Epithelial cell of proximal tubule (primary cell): ENCODE results near the gene CLDN10. TPM values are rescaled to one million over a fixed set of nuclear protein-coding genes. Genes with fewer than 3 reads are reported as not detected.

Experiments used
- DNase-seq: peaks from one replicate; pipeline ENCODE4 v3.0.0-alpha.2; 2011; ENCODE audit warnings: low read depth
- H3K4me3 ChIP-seq: 2 replicates; pipeline ENCODE4 v1.5.1; 2011; ENCODE audit warnings: low read depth, mild to moderate bottlenecking, low read length
- total RNA-seq: library from RNA; depleted of rRNA; stranded (reverse); fragments of >200 nt; gene quantifications from 2 replicates; pipeline ENCODE4 v1.2.3, GENCODE V29; 2015
- TF ChIP-seq, protein P1 (sequence below): conservative IDR thresholded peaks from 2 replicates; pipeline ENCODE4 v1.5.1; 2012; ENCODE audit warnings: low read depth, mild to moderate bottlenecking, low read length

Gene CLDN10
- total RNA-seq, 1 donor from 2014 or later = 65.2 TPM

DNA sequence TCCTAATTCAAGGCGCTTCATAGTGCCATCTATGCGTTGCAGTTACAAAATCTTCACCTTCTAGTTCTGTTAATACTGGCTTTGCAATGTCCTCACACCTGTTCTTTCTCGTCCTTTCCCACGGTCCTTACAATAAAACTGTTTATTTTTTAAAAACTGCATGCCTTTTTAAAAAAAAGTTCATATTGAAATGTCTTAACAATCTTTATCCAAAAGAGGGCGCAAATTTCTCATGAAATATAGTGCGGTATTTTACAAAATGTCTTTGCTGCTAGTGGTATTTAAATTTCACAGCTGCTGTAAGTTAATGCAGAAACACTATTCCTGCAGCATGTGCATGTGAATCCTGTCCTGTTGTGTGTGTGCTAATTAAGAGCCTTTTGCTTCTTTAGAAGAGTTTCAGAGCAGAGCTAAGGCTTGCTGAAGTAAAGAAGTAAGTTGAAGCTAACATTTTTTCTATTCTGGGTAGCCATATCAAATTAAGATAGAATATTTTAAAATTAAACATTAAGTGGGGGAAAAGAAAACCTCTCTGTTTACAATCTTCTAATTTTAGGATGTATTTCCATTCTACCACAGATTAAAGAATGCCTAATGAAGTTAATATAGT lies 15.8 kb upstream of the CLDN10 start:
- no peak overlapping the region for H3K4me3 ChIP-seq
- no peak for DNase-seq
- TF ChIP-seq, protein P1, sequence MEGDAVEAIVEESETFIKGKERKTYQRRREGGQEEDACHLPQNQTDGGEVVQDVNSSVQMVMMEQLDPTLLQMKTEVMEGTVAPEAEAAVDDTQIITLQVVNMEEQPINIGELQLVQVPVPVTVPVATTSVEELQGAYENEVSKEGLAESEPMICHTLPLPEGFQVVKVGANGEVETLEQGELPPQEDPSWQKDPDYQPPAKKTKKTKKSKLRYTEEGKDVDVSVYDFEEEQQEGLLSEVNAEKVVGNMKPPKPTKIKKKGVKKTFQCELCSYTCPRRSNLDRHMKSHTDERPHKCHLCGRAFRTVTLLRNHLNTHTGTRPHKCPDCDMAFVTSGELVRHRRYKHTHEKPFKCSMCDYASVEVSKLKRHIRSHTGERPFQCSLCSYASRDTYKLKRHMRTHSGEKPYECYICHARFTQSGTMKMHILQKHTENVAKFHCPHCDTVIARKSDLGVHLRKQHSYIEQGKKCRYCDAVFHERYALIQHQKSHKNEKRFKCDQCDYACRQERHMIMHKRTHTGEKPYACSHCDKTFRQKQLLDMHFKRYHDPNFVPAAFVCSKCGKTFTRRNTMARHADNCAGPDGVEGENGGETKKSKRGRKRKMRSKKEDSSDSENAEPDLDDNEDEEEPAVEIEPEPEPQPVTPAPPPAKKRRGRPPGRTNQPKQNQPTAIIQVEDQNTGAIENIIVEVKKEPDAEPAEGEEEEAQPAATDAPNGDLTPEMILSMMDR = peak; percentile 43

DNA sequence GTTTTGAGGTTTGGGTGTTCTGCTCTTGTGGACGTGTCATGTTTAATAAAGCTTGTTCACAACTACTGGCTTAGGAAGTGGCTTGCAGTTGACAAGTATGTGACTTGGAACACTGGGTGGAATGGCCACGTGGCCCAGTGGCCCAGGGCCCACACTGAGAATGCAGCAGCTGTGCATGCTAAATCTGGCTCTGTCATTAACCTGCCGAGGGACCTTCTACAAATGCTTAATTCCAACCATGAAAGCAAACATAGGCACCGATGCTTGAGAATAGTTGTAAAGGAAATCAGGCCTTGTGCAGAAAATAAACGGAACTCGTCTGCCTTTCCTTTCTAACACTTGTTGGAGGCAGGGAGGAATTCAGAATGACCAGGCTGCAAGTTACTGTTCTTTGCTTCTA lies 11.6 kb upstream of the CLDN10 start:
- DNase-seq = no peak
- TF ChIP-seq, protein P1 = no peak

DNA sequence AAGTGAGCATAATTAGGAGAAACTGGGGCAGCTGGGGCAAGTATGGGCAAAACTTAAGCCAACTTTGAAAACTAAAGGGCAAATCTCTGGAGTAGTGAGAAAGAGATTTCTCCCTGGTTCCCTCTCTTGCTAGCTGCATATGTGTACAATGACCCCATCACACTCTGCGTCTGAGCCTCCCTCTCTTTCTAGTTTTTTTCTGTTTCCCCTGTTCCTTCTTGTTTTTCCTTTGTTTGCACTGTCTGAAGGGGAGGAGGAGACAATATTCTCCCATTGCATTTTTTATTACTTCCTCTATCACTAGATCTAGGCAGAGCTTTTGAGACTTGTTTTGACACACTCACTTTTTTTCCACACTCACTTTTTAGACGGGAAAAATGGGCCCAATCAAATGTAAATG lies 11.2 kb upstream of the CLDN10 start:
- no peak for DNase-seq
- TF ChIP-seq, protein P1 = no peak
- H3K4me3 ChIP-seq = no peak overlapping the region

More for the DNA sequence above, 11.6 kb upstream of the CLDN10 start:
- H3K4me3 ChIP-seq = no peak overlapping the region

DNA sequence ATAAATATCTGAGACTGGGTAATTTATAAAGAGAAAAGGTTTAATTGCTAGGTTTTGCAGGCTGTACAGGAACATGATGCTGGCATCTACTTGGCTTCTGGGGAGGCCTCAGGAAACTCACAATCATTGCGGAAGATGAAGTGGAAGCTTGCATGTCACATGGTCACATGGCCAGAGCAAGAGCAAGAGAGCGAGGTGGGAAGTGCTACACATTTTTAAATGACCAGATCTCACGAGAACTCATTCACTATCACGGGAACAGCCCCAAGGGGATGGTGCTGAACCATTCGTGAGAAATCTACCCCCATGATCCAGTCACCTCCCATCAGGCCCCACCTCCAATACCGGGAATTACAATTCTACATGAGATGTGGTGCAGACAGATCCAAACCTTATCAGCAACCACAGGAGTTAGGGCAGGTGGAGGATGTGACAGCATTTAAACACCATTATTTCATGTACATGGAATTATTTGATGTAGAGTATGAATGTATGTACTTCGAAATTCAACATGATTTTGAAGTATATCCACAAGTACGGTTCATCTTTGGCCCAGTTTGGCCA lies 10.5 kb upstream of the CLDN10 start:
- H3K4me3 ChIP-seq = no peak overlapping the region
- TF ChIP-seq, protein P1 = no peak
- DNase-seq = no peak

DNA sequence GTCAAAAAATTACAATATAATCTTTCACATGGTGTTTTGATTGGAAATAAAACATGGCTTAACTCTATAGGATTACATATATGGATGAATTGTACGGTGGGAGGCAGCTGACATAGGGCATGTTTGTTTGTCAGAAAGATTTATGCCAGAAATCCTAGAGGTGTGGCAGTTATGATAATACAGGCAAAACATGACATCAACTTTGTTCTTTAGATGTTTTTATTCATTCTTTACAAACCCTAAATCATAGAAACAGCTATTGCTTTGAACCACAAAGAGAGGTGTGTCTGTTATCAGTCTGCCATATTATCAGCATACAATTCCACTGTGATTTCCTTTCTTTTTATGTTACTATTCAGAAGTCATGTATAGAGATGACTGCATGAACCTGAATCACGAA lies 8.2 kb upstream of the CLDN10 start:
- TF ChIP-seq, protein P1 = no peak
- H3K4me3 ChIP-seq = no peak overlapping the region
- DNase-seq = no peak

DNA sequence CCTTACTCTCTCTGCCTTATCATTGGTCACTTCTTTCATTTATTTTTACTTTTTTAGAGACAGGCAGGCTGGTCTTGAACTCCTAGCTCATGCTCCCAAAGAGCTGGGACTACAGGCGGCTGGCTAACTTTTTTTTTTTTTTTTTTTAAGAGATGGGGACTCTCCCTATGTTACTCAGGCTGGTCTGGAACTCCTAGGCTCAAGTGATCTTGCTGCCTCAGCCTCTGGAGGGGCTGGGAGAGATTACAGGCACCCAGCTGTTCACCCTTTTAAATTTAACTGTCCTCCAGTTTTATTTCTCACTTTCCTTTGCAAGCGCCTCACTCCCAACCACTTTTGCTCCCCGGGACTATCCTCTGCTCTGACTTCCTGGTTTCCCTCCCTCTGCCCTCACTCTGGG lies 5.6 kb upstream of the CLDN10 start:
- H3K4me3 ChIP-seq = no peak overlapping the region
- TF ChIP-seq, protein P1 = no peak
- no peak for DNase-seq

DNA sequence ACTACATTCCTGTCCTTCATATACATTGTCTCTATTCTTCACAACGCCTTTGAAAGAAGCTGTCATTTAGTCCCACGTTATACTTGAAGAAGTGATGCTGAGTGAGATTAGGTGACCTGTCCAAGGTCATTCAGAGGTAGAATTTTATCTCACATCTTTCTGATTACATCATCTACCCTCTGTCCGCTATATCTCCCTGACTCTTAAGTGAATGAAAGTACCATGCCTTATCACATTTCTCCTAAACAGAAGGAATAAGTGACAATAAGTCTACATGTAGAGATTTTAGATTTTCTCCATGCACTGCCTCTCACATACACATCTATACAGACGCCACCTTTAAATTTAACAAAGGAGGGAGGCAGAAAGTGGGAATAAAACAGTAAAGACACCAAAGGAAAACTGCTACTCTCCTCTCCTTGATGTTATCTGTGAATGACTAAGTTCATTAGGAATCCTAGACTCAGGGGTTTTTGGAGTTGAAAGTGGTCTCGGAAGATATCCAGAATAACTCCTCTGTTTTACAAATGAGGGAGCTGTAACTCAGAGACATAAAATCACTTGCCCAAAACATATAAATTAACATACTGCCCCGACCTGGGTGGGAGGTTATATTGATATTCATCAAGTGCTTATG lies 4.9 kb upstream of the CLDN10 start:
- TF ChIP-seq, protein P1 = no peak
- H3K4me3 ChIP-seq = no peak overlapping the region
- no peak for DNase-seq
